ENCODE results near the gene NR2E3. TPM values are rescaled to one million over a fixed set of nuclear protein-coding genes. Genes with fewer than 3 reads are reported as not detected.

NR2E3 gene
- total RNA-seq, 1 experiment from 2014 or later = not detected

DNA sequence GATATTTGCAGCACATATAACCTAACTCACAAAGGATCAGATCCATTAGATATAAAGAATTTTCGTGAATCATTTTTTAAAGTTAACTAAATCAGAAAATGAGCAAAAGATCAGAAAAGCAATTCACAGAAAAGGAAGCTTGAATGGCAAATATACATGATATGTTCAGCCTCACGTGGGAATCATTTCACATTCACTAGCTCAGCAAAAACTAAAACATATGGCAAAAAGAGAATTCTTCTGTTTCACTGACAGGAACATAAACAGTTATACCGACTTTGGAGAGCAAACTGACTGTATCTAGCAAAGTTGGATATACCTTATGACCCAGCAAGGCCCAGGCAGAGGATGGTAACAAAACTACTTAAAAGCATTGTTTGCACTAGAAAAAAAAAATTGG is 34.0 kb upstream of the NR2E3 start:
- no peaks in the 10 kb centered on the region for H3K36me3 ChIP-seq (ENCODE audit: insufficient read depth, low read length, poor library complexity, severe bottlenecking)
- no peaks in the 10 kb centered on the region for H3K9me3 ChIP-seq (ENCODE audit: low read depth, low read length, poor library complexity, severe bottlenecking)
- H3K27me3 ChIP-seq (replicated peaks; ENCODE audit: insufficient read depth, low read depth, low read length, poor library complexity) = no peaks in the 10 kb centered on the region
- intact Hi-C loops (cut with micrococcal nuclease; ENCODE audit: unreplicated experiment) = no loop called here
- ChIA-PET POLR2A (ENCODE audit: low non-redundant PET) (no interaction called here), CTCF (no interaction called here)
- BruUV-seq (replicated peaks) = no TSS peak
- TF ChIP-seq EZH2 (IDR thresholded peaks at IDR 0.05; ENCODE audit: borderline replicate concordance, low read depth, low read length, poor library complexity, severe bottlenecking) = no peak
- TF ChIP-seq, protein P1, sequence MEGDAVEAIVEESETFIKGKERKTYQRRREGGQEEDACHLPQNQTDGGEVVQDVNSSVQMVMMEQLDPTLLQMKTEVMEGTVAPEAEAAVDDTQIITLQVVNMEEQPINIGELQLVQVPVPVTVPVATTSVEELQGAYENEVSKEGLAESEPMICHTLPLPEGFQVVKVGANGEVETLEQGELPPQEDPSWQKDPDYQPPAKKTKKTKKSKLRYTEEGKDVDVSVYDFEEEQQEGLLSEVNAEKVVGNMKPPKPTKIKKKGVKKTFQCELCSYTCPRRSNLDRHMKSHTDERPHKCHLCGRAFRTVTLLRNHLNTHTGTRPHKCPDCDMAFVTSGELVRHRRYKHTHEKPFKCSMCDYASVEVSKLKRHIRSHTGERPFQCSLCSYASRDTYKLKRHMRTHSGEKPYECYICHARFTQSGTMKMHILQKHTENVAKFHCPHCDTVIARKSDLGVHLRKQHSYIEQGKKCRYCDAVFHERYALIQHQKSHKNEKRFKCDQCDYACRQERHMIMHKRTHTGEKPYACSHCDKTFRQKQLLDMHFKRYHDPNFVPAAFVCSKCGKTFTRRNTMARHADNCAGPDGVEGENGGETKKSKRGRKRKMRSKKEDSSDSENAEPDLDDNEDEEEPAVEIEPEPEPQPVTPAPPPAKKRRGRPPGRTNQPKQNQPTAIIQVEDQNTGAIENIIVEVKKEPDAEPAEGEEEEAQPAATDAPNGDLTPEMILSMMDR (conservative IDR thresholded peaks at IDR 0.05; ENCODE audit: low read depth, low read length) = no peak
- H3K4me1 ChIP-seq (ENCODE audit: insufficient read depth, low read length, poor library complexity, severe bottlenecking) = no peaks in the 10 kb centered on the region
- no peak overlapping the region for H3K4me3 ChIP-seq (ENCODE audit: low read depth, low read length, poor library complexity, severe bottlenecking)
- no peak overlapping the region for H3K27ac ChIP-seq (ENCODE audit: low read depth, low read length, poor library complexity, severe bottlenecking)
- no peak for DNase-seq (ENCODE audit: low spot score)

DNA sequence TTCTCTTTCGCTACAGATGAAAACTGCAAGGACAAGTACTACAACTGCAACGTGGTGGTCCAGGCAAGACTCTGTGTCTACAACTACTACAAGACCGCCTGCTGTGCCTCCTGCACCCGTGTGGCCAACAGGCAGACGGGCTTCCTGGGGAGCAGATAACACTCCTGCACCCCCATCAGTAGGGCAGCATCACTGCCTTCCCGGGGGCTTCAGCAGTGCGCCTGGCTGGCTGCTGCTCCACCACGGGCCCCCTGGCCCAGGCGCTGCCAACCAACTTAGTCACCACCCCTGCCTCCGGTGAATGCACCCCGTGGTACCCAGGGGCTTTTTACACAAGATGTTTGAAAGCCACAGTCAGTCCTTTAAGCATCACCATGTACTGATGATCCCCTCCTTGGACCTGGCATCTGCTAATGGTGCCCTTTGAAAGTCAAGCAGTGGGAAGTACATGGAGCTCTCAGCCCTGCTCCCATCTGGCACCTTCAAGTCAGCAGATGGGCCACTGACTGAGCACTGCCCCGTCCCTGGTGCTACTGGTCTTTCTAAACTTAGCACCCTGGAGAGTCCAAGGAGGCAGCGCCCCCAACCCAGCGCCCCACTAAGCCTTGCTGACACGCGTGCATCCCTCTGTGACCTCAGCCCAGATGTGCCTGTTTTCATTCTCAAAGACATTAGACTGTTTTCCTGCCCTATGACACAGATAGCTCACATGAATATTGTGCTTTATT is 33.0 kb upstream of the NR2E3 start:
- no peaks in the 10 kb centered on the region for H3K36me3 ChIP-seq (ENCODE audit: insufficient read depth, low read length, poor library complexity, severe bottlenecking)
- no peak overlapping the region for H3K27ac ChIP-seq (ENCODE audit: low read depth, low read length, poor library complexity, severe bottlenecking)
- no peaks in the 10 kb centered on the region for H3K27me3 ChIP-seq (replicated peaks; ENCODE audit: insufficient read depth, low read depth, low read length, poor library complexity)
- no peak for DNase-seq (ENCODE audit: low spot score)
- POLR2A ChIA-PET (ENCODE audit: low non-redundant PET) = no interaction called here
- H3K4me1 ChIP-seq (ENCODE audit: insufficient read depth, low read length, poor library complexity, severe bottlenecking) = no peaks in the 10 kb centered on the region
- H3K4me3 ChIP-seq (ENCODE audit: low read depth, low read length, poor library complexity, severe bottlenecking) = no peak overlapping the region
- TF ChIP-seq EZH2 (IDR thresholded peaks at IDR 0.05; ENCODE audit: borderline replicate concordance, low read depth, low read length, poor library complexity, severe bottlenecking) = no peak
- H3K9me3 ChIP-seq (ENCODE audit: low read depth, low read length, poor library complexity, severe bottlenecking) = no peaks in the 10 kb centered on the region
- intact Hi-C loops (cut with micrococcal nuclease; ENCODE audit: unreplicated experiment) = no loop called here
- BruUV-seq (replicated peaks) = no TSS peak
- CTCF ChIA-PET = interaction anchor here (1.7 kb wide), 1 partner anchor 33 kb away, joined by 4 read pairs; no protein-coding TSS in a partner anchor

DNA sequence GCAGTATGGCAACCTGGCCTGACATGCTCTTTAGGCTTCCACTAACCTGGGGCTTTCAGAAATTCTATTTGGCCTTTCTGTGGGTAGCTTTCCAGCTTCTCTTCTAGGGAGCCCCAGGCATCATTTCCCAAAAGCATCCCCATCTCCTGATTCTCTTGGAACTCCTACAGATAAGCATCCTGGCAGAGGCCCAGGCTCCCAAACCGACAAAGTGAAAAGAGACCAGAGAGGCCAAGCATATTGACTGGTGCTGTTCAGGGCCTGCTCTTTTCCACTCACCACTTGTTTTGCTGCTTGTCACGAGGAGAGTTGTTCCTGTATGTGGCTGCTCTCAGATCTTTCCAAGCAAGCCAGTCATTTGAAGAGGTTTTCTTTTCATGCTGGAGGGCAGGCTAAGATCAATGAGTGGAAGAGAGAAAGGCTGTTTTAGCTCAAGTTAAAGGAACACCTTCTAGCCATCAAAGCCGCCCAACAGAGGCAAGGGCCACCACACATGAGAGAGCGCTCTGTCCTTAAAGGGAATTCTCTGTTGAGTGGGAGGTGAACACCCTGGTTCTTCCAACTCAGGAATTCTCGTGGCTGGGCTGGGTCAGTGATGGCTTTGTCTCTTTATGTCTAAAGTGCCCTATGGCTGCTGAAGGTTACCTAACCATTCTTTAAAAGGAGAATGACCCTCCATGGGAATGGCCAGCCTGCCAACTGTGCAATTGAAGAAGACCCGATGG is 31.1 kb upstream of the NR2E3 start:
- Histone ChIP-seq H3K36me3 (ENCODE audit: insufficient read depth, low read length, poor library complexity, severe bottlenecking) (no peaks in the 10 kb centered on the region), H3K27me3 (replicated peaks; ENCODE audit: insufficient read depth, low read depth, low read length, poor library complexity) (no peaks in the 10 kb centered on the region), H3K27ac (ENCODE audit: low read depth, low read length, poor library complexity, severe bottlenecking) (no peak overlapping the region), H3K9me3 (ENCODE audit: low read depth, low read length, poor library complexity, severe bottlenecking) (no peaks in the 10 kb centered on the region), H3K4me3 (ENCODE audit: low read depth, low read length, poor library complexity, severe bottlenecking) (no peak overlapping the region), H3K4me1 (ENCODE audit: insufficient read depth, low read length, poor library complexity, severe bottlenecking) (no peaks in the 10 kb centered on the region)
- DNase-seq (ENCODE audit: low spot score) = no peak
- BruUV-seq (replicated peaks) = no TSS peak
- TF ChIP-seq, protein P1 (conservative IDR thresholded peaks at IDR 0.05; ENCODE audit: low read depth, low read length) = no peak
- TF ChIP-seq EZH2 (IDR thresholded peaks at IDR 0.05; ENCODE audit: borderline replicate concordance, low read depth, low read length, poor library complexity, severe bottlenecking) = no peak
- intact Hi-C loops (cut with micrococcal nuclease; ENCODE audit: unreplicated experiment) = no loop called here
- ChIA-PET POLR2A (ENCODE audit: low non-redundant PET) (no interaction called here), CTCF (interaction anchor here (1.7 kb wide), 1 partner anchor 35 kb away, joined by 4 read pairs; no protein-coding TSS in a partner anchor)

Measured in A673 (cell line).